HG03571 (cell line): ENCODE results near the gene ZNF488.
"Not testable (repeated sequence)": the region's sequence is repeated elsewhere in the genome, so short reads cannot be mapped to it uniquely, and the experiment has no call there.

Source experiments
- ATAC-seq: cut with Tn5 transposase; IDR thresholded peaks from one replicate; pipeline ENCODE4 v1.9.1; 2021; ENCODE audit not compliant: unreplicated experiment

Gene ZNF488, protein sequence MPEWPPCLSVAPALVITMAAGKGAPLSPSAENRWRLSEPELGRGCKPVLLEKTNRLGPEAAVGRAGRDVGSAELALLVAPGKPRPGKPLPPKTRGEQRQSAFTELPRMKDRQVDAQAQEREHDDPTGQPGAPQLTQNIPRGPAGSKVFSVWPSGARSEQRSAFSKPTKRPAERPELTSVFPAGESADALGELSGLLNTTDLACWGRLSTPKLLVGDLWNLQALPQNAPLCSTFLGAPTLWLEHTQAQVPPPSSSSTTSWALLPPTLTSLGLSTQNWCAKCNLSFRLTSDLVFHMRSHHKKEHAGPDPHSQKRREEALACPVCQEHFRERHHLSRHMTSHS

DNA sequence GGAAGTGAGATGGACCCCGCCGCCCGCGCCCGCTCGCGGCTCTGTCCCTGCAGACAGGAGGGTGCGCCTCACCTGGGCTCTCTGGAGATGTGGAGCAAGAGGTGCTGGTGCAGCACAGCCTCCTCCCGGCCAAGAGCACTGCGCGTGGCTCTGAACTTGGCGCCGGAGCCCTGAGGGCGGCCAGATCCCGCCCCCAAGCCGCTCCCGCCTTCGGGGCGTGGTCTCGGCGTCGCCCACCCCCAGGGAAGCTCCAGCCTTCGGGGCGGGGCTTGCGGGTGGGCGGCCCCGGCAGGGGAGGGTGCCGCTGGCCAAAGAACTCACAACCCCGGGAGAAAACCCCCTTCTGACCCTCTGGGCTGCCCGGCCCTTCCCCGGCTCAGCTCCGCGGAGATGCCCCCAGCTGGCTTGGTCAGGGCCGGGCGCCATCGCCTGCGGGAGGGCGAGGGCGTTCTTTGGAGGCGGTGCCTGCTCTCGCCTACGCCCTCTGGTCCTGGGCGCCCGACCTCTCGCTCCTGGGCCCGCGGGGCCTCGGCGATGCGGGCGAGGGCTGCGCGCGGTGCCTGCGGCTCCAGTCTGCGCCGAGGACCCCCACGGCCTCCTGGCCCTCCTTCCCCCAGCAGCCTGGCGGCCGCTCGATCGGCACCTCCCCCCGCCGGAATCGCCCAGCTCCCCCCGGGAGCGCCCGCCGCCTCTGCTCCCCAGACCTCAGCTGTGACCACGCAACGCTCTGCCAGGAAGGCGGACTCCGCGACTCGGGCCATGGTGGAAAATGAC is at the start of gene ZNF488:
Gene ZNF488, minus strand, starts transcription at position 146 of the 774 bp plus-strand sequence. CDS start 15,464 bp downstream, outside the sequence.
- peak; percentile 91 for ATAC-seq

DNA sequence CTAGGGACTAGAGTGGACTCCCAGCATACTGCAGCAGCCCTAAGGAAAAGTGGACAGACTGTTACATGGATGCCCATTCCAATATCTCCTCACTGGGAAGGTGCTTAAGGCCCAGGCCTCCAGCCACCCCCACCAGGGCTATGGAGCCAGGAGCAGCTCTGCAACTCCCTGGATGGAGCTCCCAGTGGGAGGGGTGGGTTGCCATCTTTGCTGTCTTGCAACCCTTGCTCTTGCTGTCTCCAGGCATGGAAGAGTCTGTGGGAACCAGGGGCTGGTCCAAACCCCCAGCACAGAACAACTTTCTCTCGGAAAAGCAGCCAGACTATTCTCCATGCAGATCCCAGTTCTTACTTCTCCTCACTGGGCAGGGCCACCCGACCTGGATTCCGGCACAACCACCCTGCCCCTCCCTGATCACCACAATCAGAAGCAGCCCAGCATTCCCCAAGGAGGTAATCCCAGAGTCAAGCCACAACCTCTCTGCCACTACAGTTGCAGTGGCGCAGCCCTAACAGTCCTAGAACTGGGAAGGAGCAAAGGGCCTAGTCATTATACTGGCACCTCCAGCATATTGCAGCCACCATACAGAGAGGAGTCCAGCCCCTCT is 41.8 kb upstream of the ZNF488 start:
- no peak for ATAC-seq

DNA sequence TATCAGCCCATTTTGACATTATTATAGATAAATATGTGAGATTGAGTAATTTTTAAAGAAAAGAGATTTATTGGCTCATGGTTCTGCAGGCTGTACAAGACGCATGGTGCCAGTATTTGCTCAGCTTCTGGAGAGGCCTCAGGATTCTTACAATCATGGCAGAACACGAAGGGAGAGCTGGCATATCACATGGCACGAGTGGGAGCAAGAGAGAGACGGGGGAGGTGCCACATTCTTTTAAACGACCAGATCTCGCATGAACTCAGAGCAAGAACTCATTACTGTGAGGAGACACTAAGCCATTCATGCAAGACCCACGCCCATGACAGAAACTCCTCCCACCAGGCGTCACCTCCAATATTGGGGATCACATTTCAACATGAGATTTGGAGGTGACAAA is 40.1 kb upstream of the ZNF488 start:
- no peak for ATAC-seq

DNA sequence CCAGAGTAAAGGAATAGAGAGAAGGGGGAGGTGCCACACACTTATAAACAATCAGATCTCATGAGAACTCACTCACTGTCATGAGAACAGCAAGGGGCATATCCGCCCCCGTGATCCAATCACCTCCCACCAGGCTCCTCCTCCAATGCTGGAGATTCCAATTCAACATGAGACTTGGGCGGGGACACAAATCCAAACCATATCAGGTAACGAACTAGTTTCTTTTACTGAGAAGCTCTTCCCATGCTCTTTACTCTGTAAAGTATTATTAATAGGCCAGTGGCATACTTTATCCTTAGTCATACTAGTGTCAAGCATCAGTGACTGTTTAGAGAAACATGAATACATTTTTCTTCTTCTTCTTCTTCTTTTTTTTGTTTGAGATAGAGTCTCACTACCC is 39.4 kb upstream of the ZNF488 start:
- no peak for ATAC-seq

DNA sequence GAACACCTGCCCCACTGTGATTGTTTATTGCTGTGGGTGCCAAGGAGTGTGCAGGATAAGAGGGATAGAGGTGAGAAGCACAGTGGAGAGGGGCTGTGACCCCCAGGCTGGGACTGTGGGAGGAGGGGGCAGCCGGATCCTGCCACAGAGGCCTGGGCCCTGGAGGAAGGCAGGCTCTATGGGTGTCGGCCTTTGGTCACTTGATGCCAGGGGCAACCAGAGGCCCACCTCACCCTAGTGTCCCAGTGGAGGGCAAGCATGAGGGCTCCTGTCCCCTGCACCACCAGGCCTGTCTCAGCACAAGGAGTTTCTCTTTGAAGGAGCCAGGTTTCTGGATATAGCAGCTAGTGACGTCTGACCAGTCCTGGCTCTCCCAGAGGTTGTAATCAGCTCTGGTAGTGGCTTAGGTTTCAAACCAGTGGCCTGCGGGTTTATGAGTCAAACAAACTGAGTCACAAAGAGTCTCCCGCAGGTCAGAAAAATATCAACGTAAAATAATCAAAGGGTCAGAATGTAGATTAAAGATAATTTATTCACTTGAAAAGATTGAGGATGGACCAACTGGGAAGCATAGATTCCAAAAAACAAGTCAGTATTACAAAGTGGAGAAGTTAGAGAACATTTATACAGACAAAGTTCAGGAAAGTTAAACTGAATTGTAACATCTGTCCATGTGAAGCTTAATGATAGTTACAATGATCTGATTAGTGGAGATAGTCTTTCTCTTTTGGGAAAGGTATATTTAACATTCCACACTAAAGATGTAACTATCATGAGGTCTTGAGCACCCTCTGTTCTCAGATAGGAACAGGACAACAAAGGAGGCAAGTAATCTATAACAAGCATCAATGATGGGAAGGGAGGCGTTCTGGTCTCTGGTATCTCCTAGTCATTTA is 37.2 kb upstream of the ZNF488 start:
- ATAC-seq: no peak

DNA sequence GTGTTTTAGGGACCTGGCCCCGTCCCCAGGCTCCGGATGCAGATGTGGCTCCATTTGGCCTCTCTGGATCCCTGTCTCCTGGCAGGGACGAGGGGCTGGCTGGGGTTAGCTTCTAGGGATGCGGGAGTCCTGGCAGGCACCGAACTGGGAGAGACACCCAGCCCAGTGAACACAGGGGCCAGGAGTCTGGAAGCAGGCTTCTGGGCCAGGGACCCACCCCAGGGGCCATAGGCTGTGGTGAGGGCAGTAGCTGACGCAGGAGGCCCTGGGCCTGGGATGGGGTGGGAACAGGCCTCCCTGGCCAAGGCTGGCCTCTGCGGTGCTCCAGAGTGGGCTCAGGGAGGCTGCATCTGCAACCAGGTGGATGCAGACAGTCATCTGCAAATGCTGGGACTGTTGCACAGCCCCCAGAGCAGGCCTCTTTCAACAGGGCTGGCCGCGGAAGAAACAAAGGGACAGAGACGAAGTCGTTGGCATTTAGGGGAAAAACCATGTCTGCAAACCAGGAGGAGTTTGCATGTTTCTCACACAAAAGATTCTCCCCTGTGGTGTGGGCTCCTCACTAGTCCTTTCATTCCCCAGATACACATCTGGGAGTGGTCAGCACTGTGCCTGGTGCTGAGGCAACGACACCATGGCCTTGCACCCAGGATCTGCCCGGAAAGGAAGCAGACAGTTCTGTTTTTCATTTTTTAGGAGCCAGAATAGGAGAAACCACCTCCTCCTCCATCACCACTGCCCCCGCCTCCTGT is 36.4 kb upstream of the ZNF488 start:
- no peak for ATAC-seq

DNA sequence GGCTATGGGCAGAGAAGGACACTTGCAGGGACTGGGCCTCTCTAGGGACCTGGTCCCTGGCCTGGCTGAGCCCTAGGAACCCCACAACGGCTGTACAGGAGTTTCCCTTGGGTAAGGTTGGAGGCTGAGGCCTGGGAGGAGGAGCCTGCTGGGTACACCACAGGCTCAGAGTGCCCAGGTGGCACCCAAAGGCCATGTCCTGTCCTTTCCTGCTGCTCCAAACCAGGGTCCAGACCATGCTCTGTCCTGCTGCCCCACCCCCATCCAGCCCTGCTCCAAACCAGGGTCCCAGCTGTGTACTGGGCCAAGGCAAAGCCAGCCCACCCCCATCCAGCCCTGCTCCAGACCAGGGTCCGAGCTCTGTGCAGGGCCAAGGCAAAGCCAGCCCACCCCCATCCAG is 35.3 kb upstream of the ZNF488 start:
- no peak for ATAC-seq

DNA sequence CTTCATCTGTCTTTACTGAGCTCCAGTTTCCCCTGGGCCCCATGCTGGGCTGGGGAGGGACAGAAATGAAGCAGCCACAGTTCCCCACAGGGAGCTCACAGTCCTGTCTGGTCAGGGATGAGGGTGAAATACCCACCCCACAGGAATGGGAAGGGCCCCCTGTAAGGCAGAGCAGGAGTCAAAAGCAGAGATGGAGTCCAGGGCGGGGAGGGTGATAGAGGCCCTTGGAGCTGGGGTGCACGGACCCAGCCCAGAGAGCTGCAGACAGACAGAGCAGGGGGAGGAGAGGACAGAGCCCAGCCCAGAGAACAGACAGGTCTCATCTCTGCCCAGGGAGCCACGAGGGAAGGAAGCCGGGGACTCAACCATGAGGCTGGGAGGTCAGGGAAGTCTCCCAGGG is 34.9 kb upstream of the ZNF488 start:
- no peak for ATAC-seq

DNA sequence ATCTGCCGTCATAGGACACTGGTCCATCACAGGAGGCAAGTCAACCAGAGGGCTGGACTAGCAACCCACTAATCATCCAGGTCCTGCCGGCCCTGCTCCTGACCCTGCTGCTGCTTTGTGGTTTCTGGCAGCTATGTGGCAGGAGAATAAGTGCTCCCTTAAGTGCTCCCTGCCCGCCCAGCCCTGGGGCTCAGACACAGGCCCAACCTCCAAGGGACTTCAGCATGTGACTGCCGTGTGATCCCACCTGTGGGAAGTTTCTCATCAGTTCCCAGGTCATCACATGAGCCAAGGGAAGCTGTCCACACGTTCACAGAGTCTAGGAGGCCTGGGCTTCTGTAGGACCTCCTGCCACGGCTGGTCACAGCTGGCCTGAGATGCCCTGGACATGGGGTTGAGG is 34.2 kb upstream of the ZNF488 start:
- ATAC-seq: no peak

DNA sequence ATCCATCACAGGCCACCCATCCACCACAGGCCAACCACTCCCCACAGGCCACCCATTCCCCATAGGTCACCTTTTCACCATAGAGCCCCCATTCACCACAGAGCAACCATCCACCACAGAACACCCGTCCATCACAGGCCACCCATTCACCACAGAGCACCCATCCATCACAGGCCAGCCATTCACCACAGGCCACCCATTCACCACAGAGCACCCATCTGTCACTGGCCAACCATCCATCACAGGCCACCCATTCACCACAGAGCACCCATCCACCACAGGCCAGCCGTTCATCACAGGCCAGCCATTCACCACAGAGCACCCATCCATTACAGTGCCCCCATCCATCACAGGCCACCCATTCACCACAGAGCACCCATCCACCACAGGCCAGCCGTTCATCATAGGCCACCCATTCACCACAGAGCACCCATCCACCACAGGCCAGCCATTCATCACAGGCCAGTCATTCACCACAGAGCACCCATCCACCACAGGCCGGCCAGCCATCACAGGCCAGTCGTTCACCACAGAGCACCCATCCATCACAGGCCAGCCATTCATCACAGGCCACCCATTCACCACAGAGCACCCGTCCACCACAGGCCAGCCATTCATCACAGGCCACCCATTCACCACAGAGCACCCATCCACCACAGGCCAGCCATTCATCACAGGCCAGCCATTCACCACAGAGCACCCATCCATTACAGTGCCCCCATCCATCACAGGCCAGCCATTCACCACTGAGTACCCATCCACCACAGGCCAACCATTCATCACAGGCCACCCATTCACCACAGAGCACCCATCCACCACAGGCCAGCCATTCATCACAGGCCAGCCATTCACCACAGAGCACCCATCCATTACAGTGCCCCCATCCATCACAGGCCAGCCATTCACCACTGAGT is 32.5 kb upstream of the ZNF488 start:
- ATAC-seq: not testable (repeated sequence)

DNA sequence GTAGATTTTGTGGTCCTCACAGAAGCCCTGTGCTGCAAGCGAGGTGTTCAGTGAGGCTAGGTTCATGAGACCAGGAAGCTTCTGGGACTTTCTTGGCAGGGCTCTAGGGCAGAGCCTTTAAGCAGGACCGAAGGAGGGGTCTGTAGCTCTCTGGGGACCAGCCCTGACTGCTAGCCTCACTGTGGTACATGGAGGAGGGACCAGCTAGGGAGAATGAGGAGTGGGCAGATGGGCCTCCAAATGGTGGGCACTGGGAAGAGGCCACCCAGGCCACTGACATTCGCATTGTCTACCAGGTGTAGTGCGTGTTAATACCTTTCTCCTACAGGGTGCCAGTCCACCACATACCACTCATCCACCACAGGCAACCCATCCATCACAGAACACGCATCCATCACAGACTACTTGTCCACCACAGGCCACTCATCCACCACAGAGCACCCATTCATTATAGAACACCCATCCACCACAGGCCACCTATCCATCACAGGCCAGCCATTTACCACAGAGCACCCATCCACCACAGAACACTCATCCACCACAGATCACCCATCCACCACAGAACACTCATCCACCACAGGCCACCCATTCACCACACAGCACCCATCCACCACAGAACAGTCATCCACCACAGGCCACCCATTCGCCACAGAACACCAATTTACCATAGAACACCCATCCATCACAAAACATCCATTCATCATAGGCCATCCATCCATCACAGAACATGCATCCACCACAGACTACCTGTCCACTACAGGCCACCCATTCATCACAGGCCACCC is 31.6 kb upstream of the ZNF488 start:
- no peak for ATAC-seq

DNA sequence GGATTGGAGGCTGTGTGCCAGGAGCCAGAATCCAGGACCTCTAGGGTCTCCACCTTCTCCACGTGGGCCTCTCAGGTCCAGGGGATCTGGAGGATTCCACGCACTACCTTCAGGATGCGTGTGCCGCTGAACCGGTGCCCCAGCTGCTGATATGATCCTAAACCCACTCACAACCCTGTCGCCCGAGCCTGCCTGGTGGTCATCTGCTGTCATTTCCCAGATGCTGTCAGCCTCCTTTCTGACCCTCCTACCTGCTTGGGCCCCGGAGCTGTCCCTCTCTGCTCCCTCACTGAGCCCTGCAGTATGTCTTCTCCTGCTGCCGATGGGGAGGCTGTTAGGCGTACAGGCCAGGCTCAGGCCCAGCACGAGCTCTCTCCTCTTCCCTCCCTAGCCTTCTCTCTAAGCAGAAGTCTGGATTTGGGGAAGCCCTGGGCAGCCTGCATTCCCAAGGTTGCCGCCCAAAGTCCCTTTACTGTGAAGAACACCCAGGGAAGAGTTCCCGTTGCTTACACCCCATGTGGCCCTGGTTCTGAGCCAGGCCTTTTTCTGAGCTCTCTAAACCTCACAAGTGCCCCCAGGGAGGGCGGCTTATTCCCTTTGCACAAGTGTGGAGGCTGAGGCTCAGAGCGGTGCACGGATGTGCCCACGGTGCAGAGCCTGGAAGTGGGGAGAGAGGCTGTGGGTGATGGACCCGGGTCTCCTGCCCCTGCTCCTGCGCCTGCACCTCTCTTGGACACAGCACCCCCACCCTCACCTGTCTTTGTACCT is 30.8 kb upstream of the ZNF488 start:
- no peak for ATAC-seq

DNA sequence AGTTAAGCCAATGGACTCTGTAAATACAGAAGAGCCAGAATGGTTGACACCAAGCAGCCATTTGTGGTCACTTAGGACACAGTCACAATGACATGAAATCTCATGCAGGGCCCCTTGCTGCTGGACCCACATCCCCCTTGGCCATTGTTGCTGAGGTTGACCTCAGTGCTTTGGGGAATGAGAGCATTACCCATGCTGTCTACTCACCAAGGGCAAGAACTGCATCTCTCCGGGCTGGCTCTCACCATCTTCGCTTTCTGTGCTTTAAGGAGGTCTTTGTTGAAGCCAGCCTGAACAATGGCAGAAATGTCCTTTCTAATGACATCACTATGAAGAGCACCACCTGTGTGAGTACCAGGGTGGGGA is 30.1 kb upstream of the ZNF488 start:
- ATAC-seq: no peak

DNA sequence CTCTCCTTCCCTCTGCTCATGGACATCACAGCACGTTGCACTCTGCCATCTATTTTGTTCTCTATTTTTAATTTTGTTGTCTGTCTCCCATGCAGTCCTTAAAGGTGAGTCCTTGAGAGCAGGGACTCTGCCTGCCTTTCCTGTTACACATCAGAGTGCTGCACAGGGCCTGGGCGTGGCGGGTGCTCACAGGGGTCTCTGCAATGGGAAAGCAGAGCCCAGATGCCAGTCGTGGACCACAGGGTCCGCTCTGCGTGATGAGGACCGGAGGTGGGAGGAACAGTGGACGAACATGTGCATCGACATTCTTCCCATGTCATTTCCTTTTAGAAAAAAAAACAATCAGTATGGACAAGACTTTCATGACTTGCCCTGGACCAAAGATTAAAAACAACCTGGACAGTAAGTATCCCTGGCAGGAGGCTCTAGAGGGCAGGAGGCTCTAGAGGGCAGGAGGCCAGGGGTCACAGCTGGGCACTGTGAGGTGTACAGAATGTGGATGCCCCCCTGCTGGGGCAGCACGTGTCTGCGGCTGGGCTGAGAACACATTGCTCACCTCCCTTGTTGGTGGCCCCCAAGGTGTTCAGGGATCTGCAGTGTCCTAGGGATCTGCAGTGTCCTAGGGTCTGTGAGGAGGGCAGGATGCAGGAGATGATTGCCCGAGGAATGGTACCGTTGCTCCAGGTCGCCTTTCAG is 29.6 kb upstream of the ZNF488 start:
- ATAC-seq: no peak

DNA sequence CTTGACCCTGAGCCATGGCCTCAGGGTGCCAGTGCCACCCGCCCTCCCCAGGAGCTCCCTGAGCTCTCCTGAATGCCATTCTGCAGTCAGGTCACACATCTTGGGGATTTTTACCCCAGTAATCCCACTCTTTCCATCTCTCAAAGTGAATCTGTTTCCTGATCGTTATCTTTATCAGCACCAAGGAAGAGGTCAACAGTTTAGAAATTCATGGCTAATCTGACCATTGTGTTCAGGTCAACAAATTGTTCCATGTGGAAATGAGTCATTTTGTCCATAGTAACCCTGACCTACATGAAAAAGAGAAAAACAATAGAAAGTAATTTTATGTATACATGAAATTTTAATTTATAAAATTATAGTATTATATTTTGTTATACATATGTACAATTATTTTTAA is 28.8 kb upstream of the ZNF488 start:
- ATAC-seq: no peak

DNA sequence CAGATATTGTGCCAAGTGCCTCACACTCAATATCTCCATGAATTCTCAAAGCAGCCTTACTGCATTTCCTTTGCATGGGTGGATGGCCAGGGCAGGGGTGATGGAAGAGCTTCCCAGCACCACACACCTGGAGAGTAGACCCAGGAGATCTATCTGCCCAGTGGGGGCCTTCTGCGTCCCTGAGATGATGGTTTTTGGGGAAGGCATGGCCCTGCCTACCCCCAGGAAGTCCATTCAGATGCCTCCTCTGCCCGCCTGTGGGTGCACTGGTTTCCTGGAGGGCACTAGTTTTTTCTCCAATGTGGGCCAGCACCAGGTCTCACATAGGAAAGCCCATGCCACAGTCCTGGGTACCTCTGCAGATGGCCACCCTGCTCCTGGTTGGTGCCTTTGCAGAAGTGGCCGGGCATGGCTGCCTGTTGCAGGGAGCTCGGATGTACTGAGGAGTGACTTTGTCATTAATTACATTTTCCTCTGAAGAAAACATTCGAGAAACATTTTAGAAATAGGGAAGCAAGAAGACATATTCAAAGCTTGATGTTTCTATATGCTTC is 28.2 kb upstream of the ZNF488 start:
- ATAC-seq: no peak

DNA sequence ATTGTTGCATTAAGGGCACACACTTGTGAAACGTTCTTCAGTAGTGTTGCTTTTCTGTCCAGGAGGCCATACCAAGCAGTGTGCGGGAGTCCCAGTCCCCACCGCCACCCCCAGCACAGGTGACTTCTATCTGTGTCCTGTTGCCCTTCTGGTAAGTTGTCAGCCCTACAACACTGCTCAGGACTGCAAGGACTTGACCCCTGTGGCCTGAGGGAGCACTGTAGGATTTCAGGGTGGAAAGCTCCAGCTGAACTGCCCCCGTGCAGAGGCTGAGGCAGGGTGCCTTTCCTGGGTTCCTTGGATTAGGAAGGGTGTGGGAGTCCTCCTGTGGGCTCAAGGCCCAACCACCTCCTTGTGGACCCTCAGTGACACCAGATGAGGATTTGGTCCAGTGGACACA is 26.8 kb upstream of the ZNF488 start:
- ATAC-seq: no peak
